ENCODE data around the gene DUSP5. TPM values are rescaled to one million over a fixed set of nuclear protein-coding genes. Genes with fewer than 3 reads are reported as not detected.
A peak's percentile ranks its signal among the peaks of the same experiment; 100 is the strongest.

The DUSP5 gene
- total and polyA plus RNA-seq, 4 donors = 2.0 to 8.9 (median 8.0) TPM

GRCh38 chr10:110556296-110556695 is 58.6 kb downstream of the DUSP5 start:
- H3K27ac ChIP-seq (ENCODE audit: low read depth in 1 of 2, low read length in 2 of 2) = no peak overlapping the region
- H3K4me1 ChIP-seq (ENCODE audit: control insufficient read depth in 4 of 4, insufficient read depth in 4 of 4, low read length in 3 of 4) = no peaks in the 10 kb centered on the region
- no peaks in the 10 kb centered on the region for H3K27me3 ChIP-seq (ENCODE audit: control insufficient read depth in 4 of 4, insufficient read depth in 4 of 4, low read length in 3 of 4)
- no peak for DNase-seq (ENCODE audit: low spot score)
- TF ChIP-seq JUND (IDR thresholded peaks at IDR 0.05) = no peak
- TF ChIP-seq EGR1 (IDR thresholded peaks at IDR 0.05; ENCODE audit: low read depth in 2 of 2) = no peak
- TF ChIP-seq NR2F2 (IDR thresholded peaks at IDR 0.05) = no peak
- TF ChIP-seq RXRA (IDR thresholded peaks at IDR 0.05) = no peak
- TF ChIP-seq HNF4A (conservative IDR thresholded peaks at IDR 0.05) = no peak
- no peak for TF ChIP-seq TAF1 (conservative IDR thresholded peaks at IDR 0.05)
- TF ChIP-seq MAX (IDR thresholded peaks at IDR 0.05) = no peak
- no peak for TF ChIP-seq YY1 (IDR thresholded peaks at IDR 0.05)
- WGBS = 86% methylated on average over 1 of the region's 1 CpG
- H3K4me3 ChIP-seq (ENCODE audit: low read depth in 1 of 3, low read length in 3 of 3) = no peak overlapping the region
- no peaks in the 10 kb centered on the region for H3K9me3 ChIP-seq (ENCODE audit: control insufficient read depth in 4 of 4, low read length in 3 of 4)
- H3K9ac ChIP-seq (ENCODE audit: low read depth in 1 of 2, low read length in 2 of 2) = no peak overlapping the region
- H3K36me3 ChIP-seq (ENCODE audit: control insufficient read depth in 4 of 4, insufficient read depth in 3 of 4, low read depth in 1 of 4, low read length in 3 of 4) = no peaks in the 10 kb centered on the region

GRCh38 chr10:110556969-110557601 is 59.4 kb downstream of the DUSP5 start:
- TF ChIP-seq JUND (IDR thresholded peaks at IDR 0.05) (no peak), HNF4A (conservative IDR thresholded peaks at IDR 0.05) (peak in 1 of 2 donors; percentile 32), RAD21 (IDR thresholded peaks at IDR 0.05) (peak; percentile 55 to 75), CTCF (IDR thresholded peaks at IDR 0.05; ENCODE audit: low read depth, low read length, missing input control) (peak; percentile 44)
- 52% methylated on average over 9 of the region's 9 CpGs for WGBS
- no peaks in the 10 kb centered on the region for H3K27me3 ChIP-seq (ENCODE audit: control insufficient read depth in 4 of 4, insufficient read depth in 4 of 4, low read length in 3 of 4)

GRCh38 chr10:110558041-110558440 is 60.3 kb downstream of the DUSP5 start:
- 88% methylated on average over 3 of the region's 3 CpGs for WGBS
- Histone ChIP-seq H3K36me3 (ENCODE audit: control insufficient read depth in 4 of 4, insufficient read depth in 3 of 4, low read depth in 1 of 4, low read length in 3 of 4) (no peaks in the 10 kb centered on the region), H3K4me1 (ENCODE audit: control insufficient read depth in 4 of 4, insufficient read depth in 4 of 4, low read length in 3 of 4) (no peaks in the 10 kb centered on the region), H3K27me3 (ENCODE audit: control insufficient read depth in 4 of 4, insufficient read depth in 4 of 4, low read length in 3 of 4) (no peaks in the 10 kb centered on the region), H3K4me3 (ENCODE audit: low read depth in 1 of 3, low read length in 3 of 3) (no peak overlapping the region), H3K9me3 (ENCODE audit: control insufficient read depth in 4 of 4, low read length in 3 of 4) (no peaks in the 10 kb centered on the region), H3K9ac (ENCODE audit: low read depth in 1 of 2, low read length in 2 of 2) (no peak overlapping the region), H3K27ac (ENCODE audit: low read depth in 1 of 2, low read length in 2 of 2) (no peak overlapping the region)
- no peak for TF ChIP-seq HNF4G (IDR thresholded peaks at IDR 0.05)
- TF ChIP-seq HNF4A (conservative IDR thresholded peaks at IDR 0.05) = no peak
- TF ChIP-seq FOXA1 (IDR thresholded peaks at IDR 0.05) = no peak
- no peak for TF ChIP-seq MAX (IDR thresholded peaks at IDR 0.05)
- TF ChIP-seq FOXA2 (IDR thresholded peaks at IDR 0.05) = no peak
- TF ChIP-seq RXRA (IDR thresholded peaks at IDR 0.05) = no peak
- TF ChIP-seq SP1 (IDR thresholded peaks at IDR 0.05) = no peak
- DNase-seq (ENCODE audit: low spot score) = no peak

More at GRCh38 chr10:110556969-110557601, 59.4 kb downstream of the DUSP5 start:
- no peak for DNase-seq (ENCODE audit: low spot score)
- H3K36me3 ChIP-seq (ENCODE audit: control insufficient read depth in 4 of 4, insufficient read depth in 3 of 4, low read depth in 1 of 4, low read length in 3 of 4) = no peaks in the 10 kb centered on the region
- no peaks in the 10 kb centered on the region for H3K4me1 ChIP-seq (ENCODE audit: control insufficient read depth in 4 of 4, insufficient read depth in 4 of 4, low read length in 3 of 4)
- H3K27ac ChIP-seq (ENCODE audit: low read depth in 1 of 2, low read length in 2 of 2) = no peak overlapping the region
- no peak overlapping the region for H3K4me3 ChIP-seq (ENCODE audit: low read depth in 1 of 3, low read length in 3 of 3)
- no peaks in the 10 kb centered on the region for H3K9me3 ChIP-seq (ENCODE audit: control insufficient read depth in 4 of 4, low read length in 3 of 4)
- no peak overlapping the region for H3K9ac ChIP-seq (ENCODE audit: low read depth in 1 of 2, low read length in 2 of 2)

All from liver (tissue), 9 donors.